H9 (cell line): Measurements from ENCODE around the gene FYN. TPM values are rescaled to one million over a fixed set of nuclear protein-coding genes. Genes with fewer than 3 reads are reported as not detected.
A peak's percentile ranks its signal among the peaks of the same experiment; 100 is the strongest.

Source experiments
- DNase-seq: peaks from one replicate; pipeline ENCODE4 v3.0.0-alpha.2; 2017
- H2AFZ ChIP-seq: one replicate; pipeline ENCODE4 v1.6.1; 2013; ENCODE audit warnings: mild to moderate bottlenecking, low read length, control low read depth, moderate library complexity
- H2AK5ac ChIP-seq: 2 replicates; pipeline ENCODE4 v1.6.1; 2013; ENCODE audit warnings: low read length, control low read depth, mixed read lengths; ENCODE audit not compliant: insufficient read length
- H2BK120ac ChIP-seq: one replicate; pipeline ENCODE4 v1.6.1; 2013; ENCODE audit warnings: low read depth, mild to moderate bottlenecking, low read length, control low read depth, inconsistent platforms; ENCODE audit not compliant: poor library complexity, severe bottlenecking
- H2BK12ac ChIP-seq: 2 replicates; pipeline ENCODE4 v1.6.1; 2013; ENCODE audit warnings: low read length, control low read depth, mixed read lengths, low read depth; ENCODE audit not compliant: insufficient read length
- H2BK15ac ChIP-seq: 2 replicates; pipeline ENCODE4 v1.6.1; 2013; ENCODE audit warnings: low read depth, low read length, control low read depth
- H2BK20ac ChIP-seq: one replicate; pipeline ENCODE4 v1.6.1; 2013; ENCODE audit warnings: low read depth, mild to moderate bottlenecking, low read length, control low read depth, inconsistent platforms; ENCODE audit not compliant: poor library complexity, severe bottlenecking
- H2BK5ac ChIP-seq: 2 replicates; pipeline ENCODE4 v1.6.1; 2013; ENCODE audit warnings: low read length, control low read depth, mixed read lengths; ENCODE audit not compliant: insufficient read length
- H3K14ac ChIP-seq: 2 replicates; pipeline ENCODE4 v1.6.1; 2013; ENCODE audit warnings: low read length, control low read depth; ENCODE audit not compliant: insufficient read depth
- H3K18ac ChIP-seq: 2 replicates; pipeline ENCODE4 v1.6.1; 2013; ENCODE audit warnings: low read depth, mild to moderate bottlenecking, mixed read lengths, low read length, control low read depth; ENCODE audit not compliant: insufficient read length
- H3K23ac ChIP-seq: 2 replicates; pipeline ENCODE4 v1.6.1; 2013; ENCODE audit warnings: low read length, control low read depth, mixed read lengths, low read depth; ENCODE audit not compliant: insufficient read length
- H3K23me2 ChIP-seq: 2 replicates; pipeline ENCODE4 v1.6.1; 2013; ENCODE audit warnings: low read depth, mild to moderate bottlenecking, mixed read lengths, low read length, control low read depth; ENCODE audit not compliant: insufficient read length, poor library complexity, severe bottlenecking
- H3K27ac ChIP-seq: 2 replicates; pipeline ENCODE4 v1.5.1; 2013; ENCODE audit warnings: low read length, control low read depth, mixed read lengths, low read depth; ENCODE audit not compliant: insufficient read length
- H3K27me3 ChIP-seq: 2 replicates; pipeline ENCODE4 v1.6.1; 2013; ENCODE audit warnings: low read length, control low read depth, inconsistent platforms; ENCODE audit not compliant: insufficient read depth
- H3K4ac ChIP-seq: 2 replicates; pipeline ENCODE4 v1.6.1; 2013; ENCODE audit warnings: low read depth, mild to moderate bottlenecking, control low read depth, inconsistent platforms, low read length, moderate library complexity
- H3K4me1 ChIP-seq: 2 replicates; pipeline ENCODE4 v1.6.1; 2013; ENCODE audit warnings: low read length, control low read depth, inconsistent platforms; ENCODE audit not compliant: insufficient read depth
- H3K4me2 ChIP-seq: 2 replicates; pipeline ENCODE4 v1.6.1; 2013; ENCODE audit warnings: low read length, control low read depth, mixed read lengths; ENCODE audit not compliant: insufficient read length, insufficient read depth
- H3K56ac ChIP-seq: 2 replicates; pipeline ENCODE4 v1.6.1; 2013; ENCODE audit warnings: low read depth, mild to moderate bottlenecking, mixed read lengths, low read length, control low read depth; ENCODE audit not compliant: insufficient read length
- H3K79me1 ChIP-seq: 2 replicates; pipeline ENCODE4 v1.6.1; 2013; ENCODE audit warnings: low read depth, mild to moderate bottlenecking, moderate library complexity, low read length, control low read depth, inconsistent platforms; ENCODE audit not compliant: insufficient read depth, poor library complexity, severe bottlenecking
- H3K79me2 ChIP-seq: 2 replicates; pipeline ENCODE4 v1.6.1; 2013; ENCODE audit warnings: low read length, control low read depth, inconsistent platforms; ENCODE audit not compliant: insufficient read depth
- H3K9ac ChIP-seq: 2 replicates; pipeline ENCODE4 v1.6.1; 2013; ENCODE audit warnings: low read length, control low read depth, mixed read lengths; ENCODE audit not compliant: insufficient read length; ENCODE audit errors: extremely low read depth
- H3K9me3 ChIP-seq: one replicate; pipeline ENCODE4 v1.6.1; 2013; ENCODE audit warnings: low read depth, low read length, inconsistent platforms; ENCODE audit not compliant: control insufficient read depth
- H3T11ph ChIP-seq: one replicate; pipeline ENCODE4 v1.6.1; 2013; ENCODE audit warnings: mild to moderate bottlenecking, low read length, control low read depth, inconsistent platforms
- H4K20me1 ChIP-seq: one replicate; pipeline ENCODE4 v1.6.1; 2013; ENCODE audit not compliant: control insufficient read depth, insufficient read length, insufficient read depth
- H4K5ac ChIP-seq: 2 replicates; pipeline ENCODE4 v1.6.1; 2013; ENCODE audit warnings: low read depth, mild to moderate bottlenecking, mixed read lengths, low read length, control low read depth; ENCODE audit not compliant: insufficient read length
- H4K8ac ChIP-seq: replicated peaks from 2 replicates; pipeline ENCODE4 v1.6.1; 2013; ENCODE audit warnings: low read length, control low read depth, mixed read lengths, low read depth; ENCODE audit not compliant: insufficient read length
- H4K91ac ChIP-seq: 2 replicates; pipeline ENCODE4 v1.6.1; 2013; ENCODE audit warnings: low read depth, mild to moderate bottlenecking, moderate library complexity, mixed read lengths, low read length, control low read depth; ENCODE audit not compliant: insufficient read length
- H3K27ac Mint-ChIP-seq, 3 experiments: 2 replicates in 2 of 3; 3 replicates in 1 of 3; pipeline ENCODE4 v1.8.0; 2020 to 2021; ENCODE audit warnings: mixed read lengths in 3 of 3, mild to moderate bottlenecking in 1 of 3, moderate library complexity in 1 of 3
- H3K27me3 Mint-ChIP-seq: 2 replicates; pipeline ENCODE4 v1.8.0; 2021; ENCODE audit warnings: low read depth, mild to moderate bottlenecking, moderate library complexity, mixed read lengths
- H3K36me3 Mint-ChIP-seq, 3 experiments: 2 replicates in 2 of 3; 3 replicates in 1 of 3; pipeline ENCODE4 v1.8.0; 2020 to 2021; ENCODE audit warnings: low read depth in 3 of 3, mixed read lengths in 3 of 3; ENCODE audit not compliant: insufficient read depth in 1 of 3
- H3K4me1 Mint-ChIP-seq, 2 experiments: 2 replicates each; pipeline ENCODE4 v1.8.0; 2020; ENCODE audit warnings: mixed read lengths in 2 of 2
- H3K4me3 Mint-ChIP-seq, 2 experiments: 2 replicates in 1 of 2; 3 replicates in 1 of 2; pipeline ENCODE4 v1.8.0; 2020 to 2021; ENCODE audit warnings: mild to moderate bottlenecking in 2 of 2, mixed read lengths in 2 of 2, moderate library complexity in 1 of 2
- H3K9me3 Mint-ChIP-seq, 2 experiments: 2 replicates in 1 of 2; 3 replicates in 1 of 2; pipeline ENCODE4 v1.8.0; 2020; ENCODE audit warnings: mild to moderate bottlenecking in 2 of 2, mixed read lengths in 2 of 2, moderate library complexity in 1 of 2
- CTCF ChIP-seq: fragments of 200-600 bp; sonication (generic); conservative IDR thresholded peaks from 3 replicates; pipeline ENCODE4 v1.8.0; 2021; ENCODE audit warnings: antibody characterized with exemption, mild to moderate bottlenecking
- WGBS: extraction: QIAGEN DNeasy Blood & Tissue Kit; methylation state at CpG from one replicate; pipeline ENCODE4 v1.1.7; 2013; ENCODE audit warnings: missing lambda C conversion rate, low lambda C conversion rate, mixed read lengths; ENCODE audit not compliant: insufficient read length; ENCODE audit errors: extremely low coverage; 5-methylcytosine and 5-hydroxymethylcytosine counted together
- total RNA-seq: library from RNA; stranded (reverse); gene quantifications from 2 replicates; pipeline ENCODE4 v1.2.1, GENCODE V29; 2021

FYN gene
- total RNA-seq, 1 experiment from 2014 or later = 64.8 TPM

- no peak for TF ChIP-seq CTCF
- Histone ChIP-seq H3K9ac (no peak overlapping the region), H3K9me3 (no peaks in the 10 kb centered on the region), H3K4me1 (peaks cover 4% of the 10 kb centered on the region; the same call in 1 of the 2 replicates), H3K27me3 (no peaks in the 10 kb centered on the region), H3K23me2 (no peaks in the 10 kb centered on the region), H2AK5ac (no peak overlapping the region), H3K79me2 (no peaks in the 10 kb centered on the region), H2BK15ac (no peak overlapping the region), H4K91ac (no peak overlapping the region), H3K18ac (no peak overlapping the region), H3K23ac (no peak overlapping the region), H4K8ac (no peak overlapping the region), H3K14ac (no peak overlapping the region), H4K20me1 (no peaks in the 10 kb centered on the region), H3K4me2 (no peak overlapping the region), H3K56ac (no peak overlapping the region), H2BK5ac (no peak overlapping the region), H3K4ac (no peak overlapping the region), H4K5ac (no peak overlapping the region), H3K27ac (no peak overlapping the region), H3K79me1 (no peaks in the 10 kb centered on the region), H2BK20ac (no peak overlapping the region), H3T11ph (no peak overlapping the region), H2BK120ac (no peak overlapping the region), H2AFZ (no peak overlapping the region), H2BK12ac (no peak overlapping the region)
- no peak for DNase-seq
- H3K4me3 Mint-ChIP-seq = no peak overlapping the region; a peak in 1 of 5 replicates
- no peaks in the 10 kb centered on the region for H3K36me3 Mint-ChIP-seq
- peak overlapping the region in 1 of 3 experiments; percentile 25; a peak in 1 of 7 replicates for H3K27ac Mint-ChIP-seq
- WGBS = no CpG with 5 or more reads among the region's 11 CpGs
- no peaks in the 10 kb centered on the region for H3K27me3 Mint-ChIP-seq
- H3K4me1 Mint-ChIP-seq = peaks cover 24 to 31% of the 10 kb centered on the region in 2 experiments
- H3K9me3 Mint-ChIP-seq = no peaks in the 10 kb centered on the region
Observed at GRCh38 chr6:111800259-111800765, 72.9 kb downstream of the FYN start.
